ENCODE measurements around the gene BAIAP2. TPM values are rescaled to one million over a fixed set of nuclear protein-coding genes. Genes with fewer than 3 reads are reported as not detected.

Gene BAIAP2
- total RNA-seq, 2 donors from 2014 or later: 6.2 to 13.2 TPM

DNA sequence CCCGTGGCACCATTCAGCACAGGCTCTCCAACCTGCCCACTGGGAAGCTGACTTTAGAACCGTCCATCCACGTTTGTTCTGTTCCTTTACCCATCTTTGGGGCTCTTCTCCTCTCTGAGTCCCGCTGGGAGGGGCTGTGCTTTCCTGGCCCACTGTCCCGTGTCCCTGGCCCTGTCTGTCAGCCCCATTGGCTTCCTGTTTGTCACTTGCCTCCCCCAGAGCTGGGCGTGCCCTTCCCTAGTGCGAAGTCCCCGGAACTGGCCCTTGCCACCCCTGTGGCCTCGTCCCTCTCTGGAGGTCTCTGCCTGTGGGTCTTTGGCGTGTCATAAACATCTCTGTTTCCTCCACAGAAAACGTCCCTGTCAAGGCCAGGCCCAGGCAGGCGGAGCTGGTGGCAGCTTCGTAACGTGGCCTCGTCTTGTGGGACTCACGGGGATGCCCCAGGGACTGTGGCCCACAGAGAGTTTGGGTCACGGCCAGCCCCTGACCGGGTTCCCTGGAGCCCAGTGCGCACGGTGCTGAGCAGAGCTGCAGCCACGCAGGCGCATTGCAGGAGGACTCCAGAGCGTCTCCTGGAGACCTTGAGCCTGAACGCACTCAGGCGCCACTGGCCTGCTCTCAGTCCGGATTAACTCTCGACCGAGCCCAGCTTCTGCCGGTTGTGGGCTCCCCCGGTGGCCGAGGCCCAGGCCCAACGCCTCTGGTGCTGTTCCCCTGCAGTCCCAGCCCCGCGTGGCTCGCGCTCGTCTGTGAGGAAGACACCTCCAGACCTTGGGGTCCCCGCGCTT is 36.0 kb upstream of the BAIAP2 start:
- no peaks in the 10 kb centered on the region for H3K9me3 Mint-ChIP-seq
- no peak overlapping the region for H3K27ac Mint-ChIP-seq
- DNase-seq (ENCODE audit: low spot score in 2 of 2) (no peak), ATAC-seq (no peak)
- no peaks in the 10 kb centered on the region for H3K36me3 Mint-ChIP-seq

DNA sequence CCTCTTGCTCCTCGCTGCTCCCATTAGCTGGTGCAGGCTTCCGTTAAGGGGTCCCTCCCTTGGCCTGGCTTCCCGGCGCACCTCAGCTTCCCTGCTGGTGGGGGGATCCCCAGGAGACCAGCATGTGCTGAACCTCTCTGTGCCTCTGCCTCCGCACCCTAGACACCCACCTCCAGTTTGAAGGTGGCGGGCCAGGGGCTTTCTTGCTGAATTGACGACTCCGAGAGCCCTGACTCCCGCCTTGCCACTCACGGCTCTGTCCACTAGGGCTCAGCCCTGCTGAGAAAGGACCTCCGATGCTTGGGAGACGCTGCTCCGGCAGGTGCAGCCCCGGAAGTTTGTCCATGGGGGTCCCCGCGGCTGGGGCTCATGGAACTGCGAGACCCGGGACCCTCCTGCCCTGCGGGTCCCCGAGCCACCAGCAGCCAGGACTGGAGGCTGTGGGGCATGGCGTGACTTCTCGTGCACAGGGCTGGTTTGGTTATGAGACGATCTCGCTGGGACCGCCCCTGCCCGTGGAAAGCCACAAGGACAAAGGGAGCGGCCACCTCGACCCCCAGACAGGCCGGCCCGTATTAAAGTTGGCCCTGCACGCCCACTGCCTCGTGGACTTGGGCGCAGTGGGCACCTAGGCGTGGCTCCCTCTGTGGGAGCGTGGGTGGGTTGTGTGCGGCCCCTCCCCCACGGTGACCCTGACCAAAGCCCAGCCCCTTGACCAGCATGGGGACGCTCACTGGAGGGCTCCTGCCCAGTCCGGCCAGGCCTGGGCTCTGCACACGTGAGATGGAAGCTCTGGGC is 35.2 kb upstream of the BAIAP2 start:
- ATAC-seq (no peak), DNase-seq (ENCODE audit: low spot score in 2 of 2) (peak in 1 of 2 donors; percentile 1)
- no peaks in the 10 kb centered on the region for H3K36me3 Mint-ChIP-seq
- no peaks in the 10 kb centered on the region for H3K9me3 Mint-ChIP-seq
- no peak overlapping the region for H3K27ac Mint-ChIP-seq

DNA sequence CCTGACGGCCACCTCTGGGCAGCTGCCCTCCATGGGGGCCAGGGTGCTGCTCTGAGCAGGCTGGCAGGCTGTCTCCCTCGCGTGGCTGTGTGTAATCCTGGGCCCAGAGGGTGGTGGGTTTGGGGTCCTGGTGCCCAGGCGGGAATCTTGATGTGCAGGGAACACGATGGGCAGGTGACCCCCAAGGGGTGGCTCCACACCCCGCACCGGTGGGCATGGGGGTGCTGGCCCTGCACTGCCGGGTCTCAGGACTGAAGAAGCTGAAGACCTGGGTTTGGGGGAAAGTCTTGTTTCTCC is 34.7 kb upstream of the BAIAP2 start:
- Mint-ChIP-seq H3K9me3 (no peaks in the 10 kb centered on the region), H3K36me3 (no peaks in the 10 kb centered on the region), H3K27ac (no peak overlapping the region)
- DNase-seq (ENCODE audit: low spot score in 2 of 2) (no peak), ATAC-seq (no peak)

DNA sequence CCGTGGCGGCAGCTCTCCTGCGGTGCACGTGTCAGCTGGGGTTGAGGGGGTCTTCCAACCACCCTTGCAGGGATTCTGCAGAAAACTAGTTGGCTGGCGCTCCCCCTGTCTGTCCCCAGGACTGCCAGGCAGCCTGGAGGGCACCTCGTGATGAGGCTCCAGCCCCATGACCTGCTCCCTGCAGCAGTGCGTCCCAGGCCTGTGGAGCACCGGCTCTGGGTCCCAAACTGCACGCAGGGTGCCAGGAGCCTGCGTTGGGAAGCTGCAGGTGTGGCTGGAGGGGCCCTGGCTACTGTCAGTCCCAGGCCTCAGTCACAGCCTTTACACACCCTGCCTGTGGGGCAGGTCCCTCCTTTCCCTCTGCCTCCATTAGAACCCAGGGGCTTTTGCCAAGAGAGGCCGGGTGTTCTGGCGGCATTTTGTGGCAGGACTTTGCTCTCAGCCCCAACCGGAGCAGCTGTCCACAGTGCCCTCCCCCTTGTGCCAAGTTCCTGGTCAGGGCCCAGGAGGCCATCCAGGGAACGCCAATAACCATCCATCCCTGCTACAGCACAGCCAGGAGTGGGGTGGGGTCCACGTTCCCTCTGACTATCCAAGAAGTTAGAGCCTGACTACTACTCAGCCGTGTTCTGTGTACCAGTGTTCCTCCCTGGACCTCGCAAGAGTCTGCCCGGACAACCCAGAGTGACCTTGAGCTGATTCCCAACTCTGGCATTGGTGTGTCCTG is 34.2 kb upstream of the BAIAP2 start:
- no peak for ATAC-seq
- H3K36me3 Mint-ChIP-seq: no peaks in the 10 kb centered on the region
- DNase-seq (ENCODE audit: low spot score in 2 of 2): no peak
- no peaks in the 10 kb centered on the region for H3K9me3 Mint-ChIP-seq
- H3K27ac Mint-ChIP-seq: no peak overlapping the region

DNA sequence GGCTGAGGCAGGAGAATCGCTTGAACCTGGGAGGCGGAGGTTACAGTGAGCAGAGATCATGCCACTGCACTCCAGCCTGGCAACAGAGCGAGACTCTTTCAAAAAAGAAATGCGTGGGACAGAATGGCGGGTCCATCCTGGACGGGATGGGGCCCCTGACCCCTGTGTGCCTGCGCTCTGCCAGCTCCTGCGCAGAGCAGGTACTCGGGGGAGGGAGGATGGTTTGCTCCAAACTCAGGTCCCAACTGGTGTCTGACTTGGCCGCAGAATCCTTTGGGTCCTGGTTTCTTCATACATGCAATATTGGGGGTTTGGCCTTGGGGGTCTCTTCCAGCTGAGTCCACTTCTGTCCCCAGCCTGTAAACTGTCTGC is 33.0 kb upstream of the BAIAP2 start:
- ATAC-seq (no peak), DNase-seq (ENCODE audit: low spot score in 2 of 2) (no peak)
- no peak overlapping the region for H3K27ac Mint-ChIP-seq

DNA sequence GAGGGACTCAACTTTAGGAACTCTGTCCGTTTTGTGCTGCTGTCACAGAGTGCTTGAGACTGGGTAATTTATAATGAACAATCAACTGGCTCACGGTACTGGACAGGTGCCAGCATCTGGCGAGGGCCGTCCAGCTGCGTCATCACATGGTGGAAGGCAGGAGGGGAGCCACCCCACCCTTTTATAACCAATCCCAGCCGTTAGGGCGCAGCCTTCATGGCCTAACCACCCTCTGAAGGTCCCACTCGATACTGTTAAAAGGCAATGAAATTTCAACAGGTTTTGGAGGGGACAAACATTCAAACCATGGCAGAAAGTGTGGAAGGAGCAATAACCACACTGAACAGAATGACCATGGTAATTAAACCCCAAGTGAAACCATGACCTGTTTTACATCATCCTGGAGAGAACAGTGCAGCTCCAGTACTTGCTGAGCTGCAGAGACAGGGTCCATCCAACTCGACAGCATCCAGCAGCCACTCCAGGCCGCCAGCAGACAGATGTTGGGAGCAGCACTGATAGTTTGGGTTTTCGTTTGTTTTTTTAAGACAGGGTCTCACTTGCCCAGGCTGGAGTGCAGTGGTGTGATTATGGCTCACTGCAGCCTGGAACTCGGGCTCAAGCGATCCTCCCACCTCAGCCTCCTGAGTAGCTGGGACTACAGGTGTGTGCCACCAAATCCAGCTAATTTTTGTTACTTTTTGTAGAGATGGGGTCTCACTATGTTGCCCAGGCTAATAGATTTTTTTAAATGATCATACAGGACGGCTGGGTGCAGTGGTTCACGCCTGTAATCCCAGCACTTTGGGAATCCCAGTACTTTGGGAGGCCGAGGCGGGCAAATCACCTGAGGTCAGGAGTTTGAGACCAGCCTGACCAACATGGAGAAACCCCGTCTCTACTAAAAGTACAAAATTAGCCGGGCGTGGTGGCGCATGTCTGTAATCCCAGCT is 32.3 kb upstream of the BAIAP2 start:
- Mint-ChIP-seq H3K27ac (no peak overlapping the region), H3K36me3 (no peaks in the 10 kb centered on the region), H3K9me3 (no peaks in the 10 kb centered on the region)
- ATAC-seq (no peak), DNase-seq (ENCODE audit: low spot score in 2 of 2) (no peak)

More for the DNA sequence above, 33.0 kb upstream of the BAIAP2 start:
- Mint-ChIP-seq H3K9me3 (no peaks in the 10 kb centered on the region), H3K36me3 (no peaks in the 10 kb centered on the region)

DNA sequence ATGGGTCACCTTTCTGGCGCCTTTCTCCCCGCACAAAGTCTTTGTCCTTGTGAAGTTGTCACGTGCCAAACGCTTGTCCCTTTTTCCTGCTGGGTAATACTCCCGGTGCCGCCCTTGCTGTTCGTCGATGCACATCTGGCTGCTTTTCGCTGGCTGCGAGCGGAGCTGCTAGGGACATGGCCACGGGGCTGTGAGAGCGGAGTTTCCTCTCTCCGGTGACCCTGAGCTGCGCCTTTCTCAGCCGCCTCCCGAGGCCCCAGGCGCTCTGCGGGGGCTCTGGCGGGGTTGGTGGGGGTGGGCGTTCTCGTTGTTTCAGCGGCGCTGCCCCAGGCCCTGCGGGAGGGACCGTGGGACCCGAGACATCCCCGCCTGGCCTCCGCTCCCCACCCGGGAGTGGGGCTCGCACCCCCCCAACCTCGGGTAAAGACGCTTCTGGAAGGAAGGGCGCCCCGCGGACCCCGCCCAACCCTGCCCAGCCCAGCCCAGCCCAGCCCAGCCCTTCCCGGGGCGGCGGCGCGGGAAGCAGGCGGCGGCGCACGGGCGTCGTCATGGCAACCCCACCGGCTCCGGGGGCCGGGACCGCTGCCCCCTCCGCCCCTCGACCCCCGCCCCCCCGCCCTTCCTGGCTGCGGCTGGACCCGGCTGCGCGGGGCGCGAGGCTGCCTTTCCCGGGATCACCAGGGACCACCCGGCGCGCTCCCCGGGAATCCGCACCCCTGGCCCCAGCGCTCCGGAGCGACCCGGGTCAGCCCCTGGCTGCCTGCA is 31.1 kb upstream of the BAIAP2 start:
- Mint-ChIP-seq H3K27ac (no peak overlapping the region), H3K36me3 (no peaks in the 10 kb centered on the region), H3K9me3 (no peaks in the 10 kb centered on the region)
- ATAC-seq (peak in 1 of 2 donors; percentile 18), DNase-seq (ENCODE audit: low spot score in 2 of 2) (no peak)

DNA sequence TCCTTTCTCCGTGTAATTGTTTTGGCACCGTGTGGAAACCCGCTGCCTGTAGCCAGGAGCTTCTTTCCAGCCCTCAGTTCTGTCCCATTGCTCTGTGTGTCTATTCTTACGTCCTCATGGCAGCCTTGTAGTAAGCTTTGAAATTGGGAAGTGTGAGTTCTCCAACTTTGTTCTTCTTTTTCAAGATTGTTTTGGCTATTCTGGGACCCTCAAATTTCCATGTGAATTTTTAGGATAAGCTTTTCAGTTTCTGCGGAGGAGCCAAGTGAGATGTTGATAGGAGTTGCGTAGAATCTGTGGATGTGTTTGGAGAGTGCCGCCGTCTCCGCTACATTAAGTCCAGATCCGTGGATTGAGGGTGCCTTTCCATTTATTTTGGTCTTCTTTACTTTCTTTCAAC is 28.1 kb upstream of the BAIAP2 start:
- H3K27ac Mint-ChIP-seq: no peak overlapping the region
- no peak for DNase-seq (ENCODE audit: low spot score in 2 of 2)

DNA sequence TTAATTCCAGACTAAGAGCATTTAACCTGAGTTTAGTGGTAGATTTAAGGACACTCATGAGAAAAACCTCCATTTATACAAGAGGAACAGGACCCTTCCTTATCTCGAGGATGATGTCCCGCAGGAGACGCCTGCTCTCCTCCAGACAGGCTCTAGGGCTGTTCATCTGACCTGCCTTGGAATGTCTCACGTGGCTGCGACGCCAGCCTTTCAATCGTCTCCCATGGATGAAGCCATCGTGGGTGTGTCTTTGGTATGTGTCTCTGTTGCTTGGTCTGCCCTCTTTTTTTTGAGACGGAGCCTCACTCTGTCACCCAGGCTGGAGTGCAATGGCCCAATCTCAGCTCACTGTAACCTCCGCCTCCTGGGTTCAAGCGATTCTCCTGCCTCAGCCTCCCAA is 26.8 kb upstream of the BAIAP2 start:
- no peak for ATAC-seq
- Mint-ChIP-seq H3K27ac (no peak overlapping the region), H3K9me3 (peaks cover 5 to 6% of the 10 kb centered on the region in 2 donors), H3K36me3 (peaks cover 7 to 14% of the 10 kb centered on the region in 2 donors)
- no peak for DNase-seq (ENCODE audit: low spot score in 2 of 2)

More for the DNA sequence above, 28.1 kb upstream of the BAIAP2 start:
- peaks cover 7 to 11% of the 10 kb centered on the region in 2 donors for H3K36me3 Mint-ChIP-seq
- peaks cover 3 to 5% of the 10 kb centered on the region in 2 donors for H3K9me3 Mint-ChIP-seq
- no peak for ATAC-seq

DNA sequence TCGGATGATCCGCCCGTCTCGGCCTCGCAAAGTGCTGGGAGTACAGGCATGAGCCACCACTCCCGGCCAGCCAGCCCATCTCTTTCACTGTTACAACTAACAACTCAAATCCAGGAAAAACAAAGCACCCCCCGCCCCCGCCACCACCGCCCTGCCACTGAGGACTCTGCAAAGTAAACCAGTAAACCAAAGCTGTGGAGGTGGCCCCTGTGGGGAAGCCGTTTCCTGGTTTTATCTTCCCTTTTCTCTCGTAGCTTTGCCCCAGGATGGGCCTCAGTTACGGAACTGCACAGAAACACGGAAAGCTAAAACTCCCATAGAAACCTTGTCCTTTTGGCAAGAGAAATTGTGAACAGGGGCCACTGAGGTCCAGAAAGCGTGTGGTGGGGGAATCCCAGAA is 25.8 kb upstream of the BAIAP2 start:
- peaks cover 5 to 6% of the 10 kb centered on the region in 2 donors for H3K9me3 Mint-ChIP-seq
- no peak for ATAC-seq
- H3K36me3 Mint-ChIP-seq: peaks cover 7 to 14% of the 10 kb centered on the region in 2 donors
- DNase-seq (ENCODE audit: low spot score in 2 of 2): no peak
- no peak overlapping the region for H3K27ac Mint-ChIP-seq

DNA sequence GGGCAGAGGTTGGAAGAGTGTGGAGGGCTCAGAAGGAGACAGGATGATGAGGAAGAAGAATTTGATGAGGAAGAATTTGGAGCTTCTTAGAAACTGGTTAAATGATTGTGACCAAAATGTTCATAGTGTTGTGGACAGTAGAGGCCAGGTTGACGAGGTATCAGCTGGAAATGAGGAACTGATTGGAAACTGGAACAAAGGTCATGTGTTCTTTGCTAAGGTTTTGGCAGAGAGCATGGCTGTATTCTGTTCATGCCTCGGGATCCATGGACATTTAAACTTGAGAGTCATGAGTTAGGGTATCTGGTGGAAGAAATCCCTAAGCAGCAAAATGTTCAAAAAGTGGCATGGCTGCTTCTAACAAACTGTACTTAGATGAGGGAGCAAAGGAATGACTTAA is 24.0 kb upstream of the BAIAP2 start:
- ATAC-seq: no peak
- DNase-seq (ENCODE audit: low spot score in 2 of 2): no peak
- Mint-ChIP-seq H3K9me3 (peaks cover 5 to 6% of the 10 kb centered on the region in 2 donors), H3K27ac (no peak overlapping the region), H3K36me3 (peaks cover 7 to 14% of the 10 kb centered on the region in 2 donors)

DNA sequence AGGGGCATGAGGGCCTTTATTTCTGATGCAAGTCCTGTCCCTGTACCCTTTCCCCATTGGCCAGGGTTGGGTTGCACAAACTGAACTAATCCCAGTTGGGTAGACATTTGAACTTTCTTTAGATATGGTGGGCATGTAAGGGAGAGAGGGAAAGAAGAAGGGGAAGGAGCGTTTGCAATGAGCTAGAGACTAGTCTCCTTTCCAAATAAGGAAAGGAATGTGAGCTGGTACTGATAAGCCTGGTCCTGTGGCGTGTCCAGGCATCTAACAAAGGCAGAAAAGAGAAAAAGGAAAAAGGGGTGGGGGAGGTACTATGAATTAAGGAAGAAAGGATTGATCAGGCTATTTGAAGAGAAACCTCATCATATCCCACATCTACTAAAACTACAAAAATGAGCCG is 23.0 kb upstream of the BAIAP2 start:
- Mint-ChIP-seq H3K9me3 (peaks cover 5 to 10% of the 10 kb centered on the region in 2 donors), H3K36me3 (peaks cover 7 to 21% of the 10 kb centered on the region in 2 donors), H3K27ac (peak overlapping the region in 1 of 2 donors; percentile 9)
- ATAC-seq (no peak), DNase-seq (ENCODE audit: low spot score in 2 of 2) (no peak)

DNA sequence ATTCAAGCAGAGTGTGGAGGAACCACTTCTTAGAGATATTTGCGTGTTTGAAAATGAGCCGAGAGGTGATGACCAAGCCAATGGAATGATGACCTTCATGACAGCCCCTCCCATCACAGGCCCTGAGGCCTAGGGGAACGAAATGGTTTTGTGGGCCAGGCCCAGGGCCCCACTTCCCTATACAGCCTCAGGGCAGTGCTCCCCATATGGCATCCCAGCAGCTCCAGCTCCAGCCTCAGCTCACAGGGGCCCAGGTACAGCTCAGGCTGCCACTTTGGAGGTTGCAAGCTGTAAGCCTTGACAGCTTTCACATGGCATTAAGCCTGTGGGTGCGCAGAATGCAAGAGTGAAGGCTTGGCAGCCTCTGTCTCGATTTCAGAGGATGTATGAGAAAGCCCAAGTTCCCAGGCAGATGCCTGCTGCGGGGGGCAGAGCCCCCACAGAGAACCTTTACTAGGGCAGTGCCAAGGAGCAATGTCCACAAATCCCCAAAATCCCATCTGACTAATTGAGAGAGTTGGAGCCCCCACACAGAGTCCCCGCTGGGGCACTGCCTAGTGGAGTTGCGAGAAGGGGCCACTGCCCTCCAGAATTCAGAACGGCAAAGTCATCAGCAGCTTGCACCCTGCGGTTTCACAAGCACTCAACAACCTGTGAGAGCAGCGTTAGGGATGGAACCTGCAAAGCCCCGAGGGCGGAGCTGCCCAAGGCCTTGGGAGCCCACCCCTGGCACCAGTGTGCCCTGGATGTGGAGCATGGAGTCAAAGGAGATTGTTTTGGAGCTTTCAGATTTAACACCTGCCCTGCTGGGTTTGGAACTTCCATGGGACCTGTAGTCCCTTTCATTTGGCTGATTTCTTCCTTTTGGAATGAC is 22.1 kb upstream of the BAIAP2 start:
- Mint-ChIP-seq H3K36me3 (peaks cover 7 to 22% of the 10 kb centered on the region in 2 donors), H3K9me3 (peaks cover 5 to 10% of the 10 kb centered on the region in 2 donors), H3K27ac (peak overlapping the region in 1 of 2 donors; percentile 9)

DNA sequence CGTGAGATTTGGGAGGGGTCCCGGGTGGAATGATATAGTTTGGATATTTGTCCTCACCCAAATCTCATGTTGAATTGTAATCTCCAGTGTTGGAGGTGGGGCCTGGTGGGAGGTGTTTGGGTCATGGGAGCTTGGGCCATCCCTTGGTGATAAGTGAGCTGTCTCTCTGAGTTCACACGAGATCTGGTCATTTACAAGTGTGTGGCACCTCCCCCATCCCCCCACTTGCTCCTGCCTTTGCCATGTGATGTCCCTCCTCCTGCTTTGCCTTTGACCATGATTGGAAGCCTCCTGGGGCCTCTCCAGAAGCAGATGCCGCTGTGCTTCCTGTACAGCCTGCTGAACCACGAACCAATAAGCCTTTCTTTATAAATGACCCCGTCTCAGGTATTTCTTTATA is 21.3 kb upstream of the BAIAP2 start:
- DNase-seq (ENCODE audit: low spot score in 2 of 2): no peak
- H3K36me3 Mint-ChIP-seq: peaks cover 7 to 22% of the 10 kb centered on the region in 2 donors
- ATAC-seq: no peak
- H3K9me3 Mint-ChIP-seq: peaks cover 5 to 10% of the 10 kb centered on the region in 2 donors
- no peak overlapping the region for H3K27ac Mint-ChIP-seq

More for the DNA sequence above, 22.1 kb upstream of the BAIAP2 start:
- ATAC-seq (no peak), DNase-seq (ENCODE audit: low spot score in 2 of 2) (no peak)

DNA sequence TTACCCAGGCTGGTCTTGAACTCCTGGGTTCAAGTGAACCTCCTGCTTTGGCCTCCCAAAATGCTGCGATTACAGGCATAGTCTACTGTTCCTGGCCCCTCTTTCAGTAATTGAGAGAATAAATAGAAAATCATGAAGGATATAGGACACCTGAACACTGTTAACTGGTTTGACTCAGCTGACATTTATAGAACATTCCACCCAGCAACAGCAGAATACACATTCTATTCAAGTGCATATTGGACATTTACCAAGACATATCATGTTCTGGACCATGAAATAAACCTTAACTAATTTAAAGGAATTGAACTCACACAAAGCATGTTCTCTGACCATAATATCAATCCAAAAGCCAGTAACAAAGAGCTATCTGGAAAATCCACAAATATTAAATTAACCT is 19.8 kb upstream of the BAIAP2 start:
- ATAC-seq (no peak), DNase-seq (ENCODE audit: low spot score in 2 of 2) (no peak)
- H3K27ac Mint-ChIP-seq: no peak overlapping the region
- H3K36me3 Mint-ChIP-seq: peaks cover 7 to 22% of the 10 kb centered on the region in 2 donors
- H3K9me3 Mint-ChIP-seq: peaks cover 5 to 10% of the 10 kb centered on the region in 2 donors

Data from activated naive CD4-positive, alpha-beta T cell treated with anti-CD3 and anti-CD28 coated beads, Interleukin-2, amount 50 U/mL, for 72 hours (primary cell).